HG03159 (cell line): ENCODE data around the gene RNPEP.
"Not testable (repeated sequence)": the region's sequence is repeated elsewhere in the genome, so short reads cannot be mapped to it uniquely, and the experiment has no call there.

ENCODE experiments used
- ATAC-seq: cut with Tn5 transposase; IDR thresholded peaks from one replicate; pipeline ENCODE4 v1.9.1; 2021; ENCODE audit warnings: mild to moderate bottlenecking, moderate library complexity; ENCODE audit not compliant: unreplicated experiment

The RNPEP gene

DNA sequence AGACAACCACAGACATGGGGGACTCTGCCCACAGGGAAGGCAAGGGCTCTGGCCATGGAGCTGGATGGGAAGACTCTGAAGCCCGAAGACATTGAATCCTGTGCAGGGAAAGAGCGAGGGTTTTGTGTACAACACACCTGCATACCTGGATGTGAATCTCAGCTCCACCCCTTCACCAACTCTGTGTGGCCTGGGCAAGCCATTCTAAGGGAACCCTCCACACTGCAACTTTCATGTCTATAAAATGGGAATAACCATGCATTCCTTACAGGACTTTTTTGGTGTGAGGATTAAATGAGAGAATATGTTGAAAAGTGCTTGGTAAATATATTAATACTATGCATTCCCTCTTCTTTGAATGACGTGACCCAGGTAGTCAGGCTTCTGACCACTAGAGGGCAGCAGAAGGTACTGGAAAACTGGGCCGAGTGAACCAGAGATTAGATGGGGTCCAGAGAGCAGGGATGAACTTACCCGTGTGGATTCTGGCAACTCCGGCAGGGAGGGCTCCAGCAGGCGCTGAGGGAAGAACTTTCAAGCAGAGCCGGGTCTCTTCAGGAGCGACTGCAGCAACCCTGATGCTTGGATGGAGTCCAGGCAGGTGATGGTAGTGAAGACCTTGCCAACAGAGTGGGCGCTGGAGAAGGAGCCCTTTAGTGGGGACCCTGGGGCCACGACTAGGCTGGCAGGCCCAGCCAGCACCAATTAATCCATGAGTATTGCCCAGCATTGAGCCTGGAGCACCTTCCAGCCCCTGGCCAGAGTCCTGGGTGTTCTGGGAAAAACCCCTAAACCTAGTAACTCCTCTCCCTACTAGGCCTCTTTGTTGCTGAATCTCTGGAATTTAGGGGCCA, 27.1 kb downstream of the RNPEP start:
- ATAC-seq: peak; percentile 43

GRCh38 chr1:202010180-202011015, 27.9 kb downstream of the RNPEP start, which contains the start of gene ELF3:
ELF3 (plus strand) TSS chr1:202010587; CDS start chr1:202011137, 550 bp downstream.
- ATAC-seq: peak; percentile 65

DNA sequence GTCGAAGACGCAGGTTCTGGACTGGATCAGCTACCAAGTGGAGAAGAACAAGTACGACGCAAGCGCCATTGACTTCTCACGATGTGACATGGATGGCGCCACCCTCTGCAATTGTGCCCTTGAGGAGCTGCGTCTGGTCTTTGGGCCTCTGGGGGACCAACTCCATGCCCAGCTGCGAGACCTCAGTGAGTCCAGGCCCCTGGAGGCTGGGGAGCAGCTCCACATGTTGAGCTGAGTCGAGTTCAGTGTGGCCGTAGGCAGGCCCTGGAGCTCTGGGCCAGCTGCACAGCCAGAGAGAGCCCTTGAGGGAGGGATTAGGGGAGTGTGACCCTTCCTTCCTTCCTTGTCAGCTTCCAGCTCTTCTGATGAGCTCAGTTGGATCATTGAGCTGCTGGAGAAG, 29.5 kb downstream of the RNPEP start:
- no peak for ATAC-seq

- no peak for ATAC-seq
These were observed 30.4 kb downstream of the RNPEP start for GRCh38 chr1:202012544-202013478.

DNA sequence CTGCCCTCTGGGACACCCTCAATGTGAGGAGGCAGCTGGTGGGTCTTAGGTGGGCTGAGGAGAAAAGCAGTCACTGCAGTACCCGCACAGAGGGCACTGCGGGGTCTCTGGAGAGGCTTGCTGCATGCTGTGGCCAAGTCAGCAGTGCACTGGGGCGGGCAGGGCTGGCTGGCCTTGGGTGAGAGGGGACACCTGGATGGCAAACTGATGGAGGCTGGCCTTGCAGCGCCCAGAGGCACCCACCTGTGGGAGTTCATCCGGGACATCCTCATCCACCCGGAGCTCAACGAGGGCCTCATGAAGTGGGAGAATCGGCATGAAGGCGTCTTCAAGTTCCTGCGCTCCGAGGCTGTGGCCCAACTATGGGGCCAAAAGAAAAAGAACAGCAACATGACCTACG, 31.2 kb downstream of the RNPEP start:
- no peak for ATAC-seq

- ATAC-seq: no peak
These were observed 31.6 kb downstream of the RNPEP start for GRCh38 chr1:202014060-202014459.

DNA sequence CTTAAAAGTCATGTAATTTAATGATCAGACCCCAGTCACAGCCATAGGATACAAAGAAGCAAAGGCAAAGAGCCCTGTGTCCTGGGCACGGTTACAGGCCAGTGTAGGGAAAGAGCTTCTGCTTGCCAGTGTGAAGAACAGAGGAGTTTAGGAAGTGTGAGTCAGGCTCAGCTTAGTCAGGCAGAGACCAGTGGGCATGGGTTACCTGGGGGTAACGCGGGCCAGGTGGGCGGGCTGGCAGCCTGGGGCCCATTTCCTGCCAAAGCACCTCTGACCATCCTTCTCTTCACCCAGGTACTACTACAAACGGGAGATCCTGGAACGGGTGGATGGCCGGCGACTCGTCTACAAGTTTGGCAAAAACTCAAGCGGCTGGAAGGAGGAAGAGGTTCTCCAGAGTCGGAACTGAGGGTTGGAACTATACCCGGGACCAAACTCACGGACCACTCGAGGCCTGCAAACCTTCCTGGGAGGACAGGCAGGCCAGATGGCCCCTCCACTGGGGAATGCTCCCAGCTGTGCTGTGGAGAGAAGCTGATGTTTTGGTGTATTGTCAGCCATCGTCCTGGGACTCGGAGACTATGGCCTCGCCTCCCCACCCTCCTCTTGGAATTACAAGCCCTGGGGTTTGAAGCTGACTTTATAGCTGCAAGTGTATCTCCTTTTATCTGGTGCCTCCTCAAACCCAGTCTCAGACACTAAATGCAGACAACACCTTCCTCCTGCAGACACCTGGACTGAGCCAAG, 32.6 kb downstream of the RNPEP start:
- no peak for ATAC-seq

- no peak for ATAC-seq
These were observed 33.2 kb downstream of the RNPEP start for GRCh38 chr1:202015662-202015937.

- ATAC-seq: no peak
These were observed 33.8 kb downstream of the RNPEP start for GRCh38 chr1:202016022-202016810.

- ATAC-seq: no peak
These were observed 34.6 kb downstream of the RNPEP start for GRCh38 chr1:202016811-202017748.

GRCh38 chr1:202017749-202018467, 35.5 kb downstream of the RNPEP start:
- no peak for ATAC-seq

GRCh38 chr1:202018468-202019234, 36.2 kb downstream of the RNPEP start:
- no peak for ATAC-seq

GRCh38 chr1:202019235-202019558, 36.7 kb downstream of the RNPEP start:
- not testable (repeated sequence) for ATAC-seq

DNA sequence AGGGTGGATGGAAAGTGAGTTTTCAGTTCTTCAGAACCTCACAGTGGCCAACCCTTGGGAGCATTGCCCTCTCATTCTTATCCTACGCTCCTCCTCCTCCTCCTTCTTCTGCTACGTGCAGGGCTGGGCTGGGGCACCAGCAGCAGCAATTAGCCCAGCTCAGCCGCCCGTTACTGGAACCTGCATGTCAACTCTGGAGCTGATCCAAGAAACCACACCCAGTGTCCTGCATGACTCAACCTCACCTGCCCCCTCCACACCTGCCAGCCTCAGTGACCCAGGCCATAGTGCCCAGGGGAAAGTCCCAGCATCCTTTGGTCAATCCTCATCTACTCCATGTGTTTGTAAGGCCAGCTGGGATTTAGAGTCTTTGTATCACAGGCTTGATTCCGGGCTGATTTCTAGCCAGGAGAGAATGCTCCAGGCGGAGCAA, 40.6 kb downstream of the RNPEP start:
- ATAC-seq: no peak

- ATAC-seq: no peak
These were observed 46.8 kb downstream of the RNPEP start for GRCh38 chr1:202029171-202029665.

- ATAC-seq: no peak
These were observed 47.3 kb downstream of the RNPEP start for GRCh38 chr1:202029727-202030126.

GRCh38 chr1:202031796-202032195, 49.3 kb downstream of the RNPEP start:
- ATAC-seq: no peak
